ENCODE results near the gene GABRG3. TPM values are rescaled to one million over a fixed set of nuclear protein-coding genes. Genes with fewer than 3 reads are reported as not detected.

GABRG3 gene
- total and polyA plus RNA-seq, 2 experiments from 2014 or later: 0.10 to 1.4 TPM

GRCh38 chr15:27359586-27359985, 388.6 kb downstream of the GABRG3 start (continued):
- TF ChIP-seq REST (IDR thresholded peaks at IDR 0.05; ENCODE audit: unreplicated experiment) (no peak), EZH2 (IDR thresholded peaks at IDR 0.05; ENCODE audit: low read depth, unreplicated experiment) (no peak), ETS1 (IDR thresholded peaks at IDR 0.05) (no peak), NANOG (IDR thresholded peaks at IDR 0.05; ENCODE audit: borderline replicate concordance) (no peak)

DNA sequence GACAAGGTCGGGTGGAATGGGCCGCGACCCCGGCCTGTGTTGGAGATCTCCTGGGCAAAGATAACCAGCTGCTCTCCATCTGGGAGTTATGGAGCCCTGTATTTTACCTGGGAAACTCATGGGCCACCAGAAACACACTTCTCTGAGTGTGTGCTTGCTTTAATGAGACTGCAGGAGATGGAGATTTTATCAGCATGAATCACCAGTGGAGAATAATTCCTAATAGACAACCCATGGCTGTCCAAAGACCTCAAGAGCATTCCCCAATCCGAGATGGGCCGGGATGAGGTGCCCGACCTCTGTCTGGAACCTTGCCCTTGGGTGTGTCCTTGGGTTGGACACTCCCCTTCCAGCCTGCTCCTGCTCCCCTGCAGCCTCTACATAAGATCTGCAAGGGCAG, 389.3 kb downstream of the GABRG3 start:
- Mint-ChIP-seq H3K4me1 (peaks cover 7% of the 10 kb centered on the region; the same call in 2 of the 3 replicates), H3K27me3 (ENCODE audit: insufficient read depth, low read depth, poor library complexity) (no peaks in the 10 kb centered on the region), H3K36me3 (ENCODE audit: low read depth) (no peaks in the 10 kb centered on the region), H3K4me3 (no peak overlapping the region), H3K27ac (no peak overlapping the region), H3K9me3 (no peaks in the 10 kb centered on the region)
- H3K4me1 ChIP-seq (ENCODE audit: insufficient read depth): peaks cover 5% of the 10 kb centered on the region; the same call in 1 of the 2 replicates
- no peak overlapping the region for H3K27ac ChIP-seq (ENCODE audit: low read depth)
- no peaks in the 10 kb centered on the region for H3K79me2 ChIP-seq (replicated peaks; ENCODE audit: insufficient read depth)
- H3K4me2 ChIP-seq: no peak overlapping the region
- no peak for ATAC-seq
- H3K4me3 ChIP-seq: no peak overlapping the region
- H3K27me3 ChIP-seq (ENCODE audit: insufficient read depth): no peaks in the 10 kb centered on the region
- H2AFZ ChIP-seq: no peak overlapping the region
- no peaks in the 10 kb centered on the region for H3K36me3 ChIP-seq (ENCODE audit: insufficient read depth)
- no peaks in the 10 kb centered on the region for H3F3A ChIP-seq (replicated peaks; ENCODE audit: low read depth)
- no peak for DNase-seq (ENCODE audit: low spot score)
- H4K20me1 ChIP-seq (replicated peaks; ENCODE audit: insufficient read depth): no peaks in the 10 kb centered on the region
- H3K9me2 ChIP-seq (ENCODE audit: insufficient read depth): no peaks in the 10 kb centered on the region
- TF ChIP-seq POLR2AphosphoS5 (IDR thresholded peaks at IDR 0.05; ENCODE audit: low read depth): no peak
- TF ChIP-seq ETS1 (IDR thresholded peaks at IDR 0.05): no peak
- TF ChIP-seq EZH2 (IDR thresholded peaks at IDR 0.05; ENCODE audit: low read depth, unreplicated experiment): no peak
- no peak for TF ChIP-seq ZNF331 (CRISPR knock-in tag; IDR thresholded peaks at IDR 0.05; ENCODE audit: low read depth)
- TF ChIP-seq ZNF114 (CRISPR knock-in tag; IDR thresholded peaks at IDR 0.05): no peak
- TF ChIP-seq CREB1 (CRISPR knock-in tag; IDR thresholded peaks at IDR 0.05; ENCODE audit: low read depth): no peak
- no peak for TF ChIP-seq JUNB (IDR thresholded peaks at IDR 0.05; ENCODE audit: unreplicated experiment)
- TF ChIP-seq CTCF (conservative IDR thresholded peaks at IDR 0.05; ENCODE audit: low read depth in 2 of 2): no peak
- TF ChIP-seq EZH2phosphoT487 (IDR thresholded peaks at IDR 0.05; ENCODE audit: unreplicated experiment): no peak
- no peak for TF ChIP-seq STAT1 (IDR thresholded peaks at IDR 0.05; ENCODE audit: unreplicated experiment)

Measured in GM23338 (cell line).